GM18873 (cell line): ENCODE measurements around the gene RBM15B.
"Not testable (repeated sequence)": the region's sequence is repeated elsewhere in the genome, so short reads cannot be mapped to it uniquely, and the experiment has no call there.

Experiments used
- ATAC-seq: cut with Tn5 transposase; IDR thresholded peaks from one replicate; pipeline ENCODE4 v1.9.1; 2021; ENCODE audit warnings: mild to moderate bottlenecking, moderate library complexity, moderate number of reproducible peaks; ENCODE audit not compliant: unreplicated experiment, low FRiP score

The RBM15B gene

DNA sequence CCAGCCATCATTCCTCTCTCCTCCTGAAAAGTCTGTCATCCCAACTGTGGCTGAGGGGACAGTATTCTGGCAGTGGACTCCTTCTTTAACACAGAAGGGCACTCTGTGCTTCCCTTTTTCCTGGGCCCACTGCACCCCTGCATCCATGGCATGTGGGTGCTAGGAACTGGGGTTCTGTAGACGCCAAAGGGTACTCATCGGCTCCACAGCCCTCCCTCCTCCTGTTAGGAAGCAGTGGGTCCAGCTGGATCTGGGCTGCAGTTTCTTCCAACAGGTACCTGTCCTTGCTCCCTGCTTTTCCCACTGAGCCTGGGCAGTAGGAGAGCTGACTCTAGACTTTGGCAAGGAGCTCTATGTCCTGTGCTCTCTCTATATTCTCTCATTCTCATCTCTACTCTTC, 12.4 kb upstream of the RBM15B start:
- no peak for ATAC-seq

GRCh38 chr3:51379301-51379700, 11.8 kb upstream of the RBM15B start:
- ATAC-seq, result no peak

- ATAC-seq, result no peak
These were observed 11.2 kb upstream of the RBM15B start for GRCh38 chr3:51379746-51380455.

DNA sequence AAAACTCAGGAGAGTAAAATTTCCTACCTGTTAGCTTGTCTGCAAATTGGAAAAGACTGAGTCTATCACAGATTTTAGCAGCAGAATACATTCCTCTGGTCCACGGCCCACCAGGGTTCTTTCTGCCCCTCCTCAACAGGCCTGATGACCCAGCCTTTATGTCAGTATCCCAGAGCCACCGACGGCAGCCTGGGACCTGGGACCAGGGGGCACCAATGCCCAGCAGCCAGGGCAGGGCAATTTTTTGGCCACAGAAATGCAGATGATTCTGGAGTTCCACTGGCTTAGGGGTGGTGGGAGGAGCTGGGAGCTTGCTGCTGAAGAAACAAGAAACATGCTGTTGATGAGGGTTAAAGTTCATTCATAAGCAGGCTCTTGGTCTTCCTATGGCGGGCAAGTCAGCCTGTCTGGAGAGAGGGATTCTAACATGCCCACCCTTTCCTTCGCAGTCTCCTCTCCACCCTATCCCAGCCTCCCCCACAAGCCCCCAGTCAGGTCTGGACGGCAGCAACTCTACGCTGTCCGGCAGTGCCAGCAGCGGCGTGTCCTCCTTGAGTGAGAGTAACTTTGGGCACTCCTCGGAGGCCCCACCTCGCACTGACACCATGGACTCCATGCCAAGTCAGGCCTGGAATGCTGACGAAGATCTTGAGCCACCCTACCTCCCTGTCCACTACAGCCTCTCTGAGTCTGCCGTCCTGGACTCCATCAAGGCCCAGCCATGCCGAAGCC, 10.3 kb upstream of the RBM15B start:
- no peak for ATAC-seq

- no peak for ATAC-seq
These were observed 9.8 kb upstream of the RBM15B start for GRCh38 chr3:51381333-51381705.

- no peak for ATAC-seq
These were observed 8.9 kb upstream of the RBM15B start for GRCh38 chr3:51382076-51382745.

DNA sequence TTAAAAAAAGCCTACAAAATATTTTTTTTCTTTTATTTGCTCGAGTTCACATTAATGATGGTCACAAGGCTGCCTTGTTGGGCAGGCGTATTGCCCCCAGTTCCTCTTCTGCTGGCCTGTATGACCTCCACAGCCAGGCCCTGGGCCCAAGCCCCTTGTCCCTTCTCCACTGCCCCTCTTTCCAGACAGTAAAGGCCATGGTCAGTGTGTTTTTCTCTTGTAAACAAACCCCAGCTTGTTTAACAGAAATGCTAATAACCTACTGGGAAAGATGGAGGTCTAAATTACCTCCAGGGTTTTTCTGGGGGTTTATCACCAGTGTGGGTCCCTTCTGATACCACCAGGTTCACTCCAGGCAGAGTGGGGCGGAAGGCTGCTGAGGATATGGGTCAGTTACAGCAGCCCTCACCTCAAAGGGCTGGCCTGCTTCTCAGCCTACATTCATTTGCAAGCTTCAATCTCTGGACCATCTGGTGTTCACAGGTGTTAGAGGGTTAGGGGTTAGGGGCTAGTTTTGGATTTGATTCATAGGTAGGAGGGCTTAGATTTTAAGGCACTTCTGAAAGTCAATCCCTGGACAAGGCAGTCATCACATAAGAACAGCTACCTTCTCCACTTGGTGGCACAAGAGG, 8.0 kb upstream of the RBM15B start:
- no peak for ATAC-seq

DNA sequence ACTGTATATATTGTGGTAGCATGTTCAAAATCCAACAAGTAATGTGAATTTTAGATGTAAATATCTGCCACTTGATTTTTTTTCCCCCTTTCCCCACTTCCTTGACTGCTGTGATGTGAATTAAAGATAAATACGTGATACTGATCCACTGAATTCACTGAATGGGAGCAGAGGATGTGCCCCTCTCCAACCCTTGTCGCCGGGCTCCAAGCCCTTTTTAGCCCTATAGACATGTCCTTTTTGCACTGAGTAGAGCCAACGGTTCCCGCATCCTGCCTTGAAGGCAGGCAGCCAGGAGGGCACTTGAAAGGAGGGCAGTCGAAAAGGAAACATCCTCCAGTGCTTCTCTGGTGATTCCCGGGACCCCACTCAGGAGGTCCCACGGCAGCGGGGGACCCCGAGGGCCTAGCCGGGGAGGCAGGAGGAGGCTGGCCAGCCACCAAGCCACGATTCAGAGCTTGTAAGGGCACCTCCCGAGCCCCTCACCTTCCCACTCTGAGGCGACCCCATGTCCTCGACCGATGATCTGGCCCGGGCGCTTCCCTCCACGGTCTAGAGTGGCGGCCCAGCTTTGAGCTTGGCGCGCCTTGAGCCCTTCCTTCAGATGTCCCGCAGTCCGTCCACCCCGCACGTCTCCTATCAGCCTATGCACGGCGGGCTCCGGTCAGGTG, 6.9 kb upstream of the RBM15B start:
- ATAC-seq, result peak; percentile 15

DNA sequence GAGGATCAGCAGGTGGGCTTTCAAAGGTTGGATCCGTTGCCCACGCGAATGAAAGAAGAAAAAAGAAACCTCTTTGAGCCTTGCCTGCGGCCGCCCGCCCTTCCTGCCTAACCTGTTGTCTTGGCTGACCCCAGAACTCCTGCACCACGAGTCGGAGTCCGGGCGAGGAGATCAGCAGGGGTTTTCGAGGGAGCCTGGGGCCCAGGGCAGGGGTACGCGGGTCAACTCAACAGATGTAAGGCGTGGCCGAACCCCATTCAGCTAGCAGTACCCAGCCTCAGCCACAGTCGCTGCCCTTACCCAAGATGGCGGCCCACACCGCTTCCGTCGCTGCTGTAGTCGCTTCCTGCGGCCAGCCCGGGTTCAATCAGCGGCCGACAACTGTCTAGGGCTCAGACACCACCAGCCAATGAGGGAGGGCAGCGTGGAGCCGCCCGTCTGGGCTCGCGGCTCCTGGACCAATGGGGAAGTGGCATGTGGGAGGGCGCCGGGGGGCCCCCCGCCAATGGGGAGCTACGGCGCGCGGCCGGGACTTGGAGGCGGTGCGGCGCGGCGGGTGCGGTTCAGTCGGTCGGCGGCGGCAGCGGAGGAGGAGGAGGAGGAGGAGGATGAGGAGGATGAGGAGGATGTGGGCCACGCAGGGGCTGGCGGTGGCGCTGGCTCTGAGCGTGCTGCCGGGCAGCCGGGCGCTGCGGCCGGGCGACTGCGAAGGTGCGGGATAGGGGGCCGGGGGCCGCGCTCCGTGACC, 6.2 kb upstream of the RBM15B start, which contains the start of gene MANF:
TSS of gene MANF (plus strand) at position 566 of the 748 bp plus-strand sequence. CDS start at position 618, 52 bp downstream.
- peak; percentile 87 for ATAC-seq

GRCh38 chr3:51385621-51386091, 5.4 kb upstream of the RBM15B start:
- ATAC-seq, result no peak

GRCh38 chr3:51386159-51386851, 4.8 kb upstream of the RBM15B start:
- no peak for ATAC-seq

DNA sequence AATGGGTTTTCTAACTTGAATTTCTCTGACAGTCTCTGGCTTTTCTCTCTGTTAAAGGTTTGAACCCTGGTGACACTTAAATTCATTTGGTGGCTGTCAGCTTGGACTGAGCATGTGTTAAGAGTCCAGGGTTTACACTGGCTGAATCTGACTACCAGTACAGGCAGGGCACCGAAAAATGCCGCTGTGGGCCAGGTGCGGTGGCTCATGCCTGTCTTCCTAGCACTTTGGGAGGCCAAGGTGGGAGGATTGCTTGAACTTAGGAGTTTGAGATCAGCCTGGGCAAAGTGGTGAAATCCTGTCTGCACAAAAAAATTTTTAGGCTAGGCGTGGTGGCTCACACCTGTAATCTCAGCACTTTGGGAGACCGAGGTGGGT, 4.2 kb upstream of the RBM15B start:
- ATAC-seq, result no peak

- not testable (repeated sequence) for ATAC-seq
These were observed 3.8 kb upstream of the RBM15B start for GRCh38 chr3:51387281-51387680.

DNA sequence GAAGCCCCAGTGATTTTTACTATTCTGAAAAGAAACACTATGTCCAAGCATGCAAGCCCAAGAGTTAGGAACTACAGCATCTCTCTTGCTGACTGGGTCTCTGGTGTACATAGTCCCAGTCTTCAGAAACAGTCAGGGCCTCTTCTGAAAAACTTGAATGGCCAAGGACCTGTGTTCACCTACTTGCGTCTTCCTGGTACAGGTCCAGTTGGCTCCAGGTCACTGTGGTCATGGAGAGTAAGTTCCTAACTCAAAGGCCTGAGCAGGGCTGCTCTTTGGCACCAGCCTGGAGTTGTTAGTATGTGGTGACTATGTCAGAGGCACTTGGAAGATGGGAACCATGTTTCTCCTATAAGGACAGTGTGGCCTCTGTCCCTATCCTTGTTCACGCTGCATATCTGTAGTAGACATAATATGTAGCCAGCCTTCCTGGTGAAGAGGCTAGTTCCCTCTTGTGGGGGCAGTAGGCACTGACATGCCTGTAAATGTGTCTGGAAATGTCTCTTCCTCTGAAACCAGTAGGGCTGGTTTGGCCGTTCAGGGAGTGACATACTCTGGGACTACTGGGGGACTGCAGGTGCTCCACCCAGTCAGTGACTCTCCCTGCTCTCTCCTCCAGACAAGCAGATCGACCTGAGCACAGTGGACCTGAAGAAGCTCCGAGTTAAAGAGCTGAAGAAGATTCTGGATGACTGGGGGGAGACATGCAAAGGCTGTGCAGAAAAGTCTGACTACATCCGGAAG, 2.6 kb upstream of the RBM15B start:
- ATAC-seq, result no peak

- no peak for ATAC-seq
These were observed 1.5 kb upstream of the RBM15B start for GRCh38 chr3:51389423-51390183.

DNA sequence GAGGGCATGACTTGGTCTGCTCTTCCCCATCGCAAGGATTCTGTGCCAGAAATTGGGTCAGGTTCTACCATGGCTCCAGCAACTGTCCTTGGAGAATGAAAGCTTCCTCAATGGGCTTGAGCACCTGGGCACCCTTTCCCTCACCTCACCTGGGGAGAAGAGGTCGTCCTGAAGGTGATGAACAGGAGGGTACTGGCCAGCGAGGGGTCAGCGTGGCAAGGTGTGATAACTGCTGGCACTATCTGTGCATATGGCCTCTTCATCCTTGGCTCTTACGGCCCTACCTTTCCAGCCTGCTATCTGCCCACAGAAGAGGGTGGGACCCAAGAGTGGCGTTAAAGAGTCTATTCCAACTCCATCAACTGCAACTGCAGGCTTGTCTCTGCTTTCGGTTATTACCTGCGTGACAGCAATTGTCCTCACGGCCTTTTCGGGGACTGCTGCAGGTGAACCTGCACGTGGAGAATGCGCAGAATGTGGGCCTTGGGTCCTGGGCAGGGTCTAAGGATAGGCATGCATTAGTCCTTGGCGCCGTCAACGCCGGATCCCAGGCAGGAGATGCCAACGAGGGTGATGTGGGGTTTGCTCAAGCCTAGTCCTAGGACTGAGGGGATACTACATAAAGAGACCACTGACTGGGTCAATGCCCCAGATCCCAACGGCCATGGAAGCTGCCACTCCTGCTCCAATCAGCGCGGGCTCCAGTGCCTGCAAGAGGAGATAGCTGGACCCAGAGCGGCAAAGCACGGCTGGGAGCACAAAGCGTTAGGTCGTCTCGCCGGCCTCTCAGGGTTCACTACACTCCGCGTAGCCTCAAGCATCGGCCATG, 625 bp upstream of the RBM15B start:
- ATAC-seq, result no peak
